H1 (cell line): ENCODE measurements around the gene PPP4R3A. TPM values are rescaled to one million over a fixed set of nuclear protein-coding genes. Genes with fewer than 3 reads are reported as not detected.
A peak's percentile ranks its signal among the peaks of the same experiment; 100 is the strongest.

Experiments
- CTCF ChIA-PET: fragments of 300-600 bp; sonication (Branson Sonifier 250); formaldehyde crosslinking; loops from one replicate; lab custom pipeline; 2021; ENCODE audit not compliant: partially characterized antibody; lab: Charles Lee
- POLR2A ChIA-PET: fragments of 300-600 bp; sonication (Branson Sonifier 250); formaldehyde crosslinking; loops from one replicate; lab custom pipeline; 2021; ENCODE audit warnings: inconsistent platforms; ENCODE audit not compliant: partially characterized antibody; lab: Charles Lee
- DNase-seq, 2 experiments: peaks; one replicate each; pipeline versions ENCODE4 v3.0.0 to v3.0.0-alpha.2; 2010 to 2022; ENCODE audit warnings: low spot score in 2 of 2, low read depth in 1 of 2, mixed read lengths in 1 of 2
- FAIRE-seq: peaks from 2 replicates; lab custom pipeline; 2011; peaks lifted over from hg19 to GRCh38; lab: Jason Lieb, UNC
- H2AFZ ChIP-seq: 2 replicates; pipeline ENCODE4 v1.8.1; 2012; ENCODE audit warnings: low read length, inconsistent platforms
- H2AK5ac ChIP-seq: 2 replicates; pipeline ENCODE4 v1.6.1; 2013; ENCODE audit warnings: low read depth, low read length
- H2BK120ac ChIP-seq: replicated peaks from 2 replicates; pipeline ENCODE3; 2013; ENCODE audit warnings: low read depth, low read length, inconsistent platforms
- H2BK12ac ChIP-seq: 2 replicates; pipeline ENCODE4 v1.6.1; 2013; ENCODE audit warnings: low read depth, low read length
- H2BK15ac ChIP-seq: 2 replicates; pipeline ENCODE4 v1.6.1; 2013; ENCODE audit warnings: low read length
- H2BK20ac ChIP-seq: 2 replicates; pipeline ENCODE4 v1.6.1; 2013; ENCODE audit warnings: low read length
- H2BK5ac ChIP-seq: 2 replicates; pipeline ENCODE4 v1.6.1; 2013; ENCODE audit warnings: low read depth, low read length
- H3K14ac ChIP-seq: 2 replicates; pipeline ENCODE4 v1.6.1; 2013; ENCODE audit warnings: inconsistent platforms; ENCODE audit not compliant: insufficient read length
- H3K18ac ChIP-seq: 2 replicates; pipeline ENCODE4 v1.6.1; 2013; ENCODE audit warnings: low read length; ENCODE audit errors: extremely low read depth
- H3K23ac ChIP-seq: 2 replicates; pipeline ENCODE4 v1.6.1; 2013; ENCODE audit warnings: inconsistent platforms; ENCODE audit not compliant: insufficient read length
- H3K23me2 ChIP-seq: 2 replicates; pipeline ENCODE4 v1.6.1; 2013; ENCODE audit warnings: low read depth, low read length
- H3K27ac ChIP-seq: 2 replicates; pipeline ENCODE4 v1.6.1; 2011; ENCODE audit warnings: low read depth, low read length, inconsistent platforms
- H3K27me3 ChIP-seq, 4 experiments: replicated peaks in 1 of 4; 1 replicate in 1 of 4; 2 replicates in 3 of 4; pipeline versions ENCODE4 v1.6.1 to v1.8.1; 2011 to 2013; ENCODE audit warnings: low read length in 3 of 4, mild to moderate bottlenecking in 3 of 4, inconsistent platforms in 2 of 4, mixed read lengths in 2 of 4, moderate library complexity in 1 of 4; ENCODE audit not compliant: control insufficient read depth in 3 of 4, insufficient read depth in 3 of 4; ENCODE audit errors: extremely low read depth in 1 of 4
- H3K36me3 ChIP-seq, 4 experiments: 2 replicates each; pipeline versions ENCODE4 v1.6.1 to v1.8.1; 2011 to 2013; ENCODE audit warnings: mild to moderate bottlenecking in 4 of 4, low read length in 3 of 4, moderate library complexity in 2 of 4, control low read depth in 1 of 4, inconsistent platforms in 1 of 4; ENCODE audit not compliant: insufficient read depth in 4 of 4, control insufficient read depth in 2 of 4
- H3K4ac ChIP-seq: replicated peaks from 2 replicates; pipeline ENCODE3; 2013; ENCODE audit warnings: low read length, low read depth, mixed read lengths, inconsistent platforms; ENCODE audit not compliant: insufficient read length
- H3K4me1 ChIP-seq, 4 experiments: replicated peaks in 1 of 4; 1 replicate in 1 of 4; 2 replicates in 3 of 4; pipeline versions ENCODE4 v1.6.1 to v1.8.1; 2011 to 2013; ENCODE audit warnings: low read length in 3 of 4, inconsistent platforms in 2 of 4, mixed read lengths in 1 of 4; ENCODE audit not compliant: insufficient read depth in 4 of 4, control insufficient read depth in 3 of 4
- H3K4me2 ChIP-seq, 2 experiments: 2 replicates each; pipeline versions ENCODE4 v1.6.1 to v1.8.1; 2011 to 2013; ENCODE audit warnings: low read depth in 2 of 2, low read length in 2 of 2, control low read depth in 1 of 2, inconsistent platforms in 1 of 2, mild to moderate bottlenecking in 1 of 2; ENCODE audit not compliant: insufficient read depth in 1 of 2
- H3K4me3 ChIP-seq, 4 experiments: fragments of 200-600, 300-600 bp in 1 of 4; sonication (generic), shearing (Covaris generic), sonication (Bioruptor Twin) in 1 of 4; 2 replicates each; pipeline versions ENCODE4 v1.5.1 to v1.8.1; 2011 to 2016; ENCODE audit warnings: low read length in 4 of 4, low read depth in 3 of 4, control low read depth in 2 of 4, inconsistent platforms in 2 of 4, mild to moderate bottlenecking in 2 of 4, mixed read lengths in 1 of 4, moderate library complexity in 1 of 4; ENCODE audit not compliant: insufficient read depth in 2 of 4; ENCODE audit errors: extremely low read depth in 1 of 4
- H3K56ac ChIP-seq: replicated peaks from 2 replicates; pipeline ENCODE3; 2013; ENCODE audit warnings: low read depth, mild to moderate bottlenecking, mixed read lengths, low read length, inconsistent platforms; ENCODE audit not compliant: insufficient read length
- H3K79me1 ChIP-seq: 2 replicates; pipeline ENCODE4 v1.6.1; 2013; ENCODE audit warnings: low read depth, low read length, control low read depth
- H3K79me2 ChIP-seq, 2 experiments: 2 replicates each; pipeline versions ENCODE4 v1.6.1 to v1.8.1; 2012 to 2013; ENCODE audit warnings: low read length in 2 of 2, mild to moderate bottlenecking in 2 of 2, inconsistent platforms in 1 of 2; ENCODE audit not compliant: insufficient read depth in 2 of 2, control insufficient read depth in 1 of 2
- H3K9ac ChIP-seq, 4 experiments: replicated peaks in 1 of 4; 1 replicate in 1 of 4; 2 replicates in 3 of 4; pipeline versions ENCODE4 v1.6.1 to v1.8.1; 2011 to 2013; ENCODE audit warnings: low read depth in 3 of 4, low read length in 3 of 4, control low read depth in 2 of 4, mild to moderate bottlenecking in 2 of 4, moderate library complexity in 2 of 4, inconsistent platforms in 1 of 4; ENCODE audit errors: extremely low read depth in 1 of 4
- H3K9me3 ChIP-seq, 2 experiments: 2 replicates each; pipeline versions ENCODE4 v1.6.1 to v1.8.1; 2012 to 2013; ENCODE audit warnings: mild to moderate bottlenecking in 2 of 2, moderate library complexity in 2 of 2, control low read depth in 1 of 2, inconsistent platforms in 1 of 2, low read depth in 1 of 2, low read length in 1 of 2, mixed read lengths in 1 of 2; ENCODE audit not compliant: insufficient read depth in 2 of 2
- H4K20me1 ChIP-seq, 2 experiments: replicated peaks in 1 of 2; 2 replicates each; pipeline versions ENCODE3 to v1.8.1; 2011 to 2013; ENCODE audit warnings: inconsistent platforms in 2 of 2, low read length in 2 of 2, mild to moderate bottlenecking in 1 of 2; ENCODE audit not compliant: insufficient read depth in 2 of 2, control insufficient read depth in 1 of 2
- H4K5ac ChIP-seq: 2 replicates; pipeline ENCODE4 v1.6.1; 2013; ENCODE audit warnings: low read length, low read depth, mixed read lengths, inconsistent platforms; ENCODE audit not compliant: insufficient read length
- H4K8ac ChIP-seq: 2 replicates; pipeline ENCODE4 v1.8.0; 2013; ENCODE audit warnings: mild to moderate bottlenecking, moderate library complexity, low read length, inconsistent platforms; ENCODE audit not compliant: insufficient read depth; ENCODE audit errors: extremely low read depth
- H4K91ac ChIP-seq: replicated peaks from 2 replicates; pipeline ENCODE3; 2013; ENCODE audit warnings: low read length, mixed read lengths, inconsistent platforms; ENCODE audit not compliant: insufficient read length
- BACH1 ChIP-seq: IDR thresholded peaks from 2 replicates; pipeline ENCODE4 v1.6.1; 2012; ENCODE audit warnings: low read length, improper control_type of control experiment
- FOSL1 ChIP-seq: IDR thresholded peaks from 2 replicates; pipeline ENCODE4 v1.6.1; 2011; ENCODE audit warnings: mild to moderate bottlenecking, low read depth, low read length, moderate library complexity; ENCODE audit not compliant: insufficient read depth
- WGBS, 2 experiments: shearing (Covaris generic) in 1 of 2; methylation state at CpG; one replicate each; pipeline versions ENCODE4 v1.1.6 to v1.1.7; 2013 to 2015; ENCODE audit warnings: low lambda C conversion rate in 2 of 2, mixed read lengths in 2 of 2, inconsistent platforms in 1 of 2, low coverage in 1 of 2, missing lambda C conversion rate in 1 of 2; ENCODE audit not compliant: insufficient replicate concordance in 2 of 2, insufficient coverage in 1 of 2, insufficient read length in 1 of 2; ENCODE audit errors: extremely low coverage in 1 of 2, missing lambda C conversion rate in 1 of 2; 5-methylcytosine and 5-hydroxymethylcytosine counted together
- polyA plus RNA-seq, 7 experiments: library from polyadenylated mRNA; depleted of rRNA in 3 of 7; stranded (reverse) in 5 of 7; unstranded in 2 of 7; fragments of >200 nt in 5 of 7; fragments of 200-250 nt in 2 of 7; gene quantifications; 1 replicate in 5 of 7; 2 replicates in 1 of 7; 4 replicates in 1 of 7; pipeline versions ENCODE4 v1.2.1 to v1.2.3, GENCODE V29; 2011 to 2013; ENCODE audit warnings: missing spikeins in 2 of 7, mixed read lengths in 2 of 7
- total RNA-seq: library from RNA; stranded (reverse); fragmentation: NEBNext Ultra II Directional; extraction: Animal tissue kit (Norgen Biotek cat#: 25700); gene quantifications from 2 replicates; pipeline ENCODE4 v1.2.1, GENCODE V29; 2021

PPP4R3A gene
- total and polyA plus RNA-seq, 2 of the 8 experiments (the other 6 are each of a cell fraction or from before 2014, with no cell fraction given): 31.7 to 122 TPM

GRCh38 chr14:91420686-91421085 lies 89.4 kb downstream of the PPP4R3A start:
- H4K20me1 ChIP-seq: peaks cover 0 to 4% of the 10 kb centered on the region in 2 experiments
- H3K14ac ChIP-seq: no peak overlapping the region
- H2BK12ac ChIP-seq: no peak overlapping the region
- H3K79me2 ChIP-seq: peaks cover 0 to 14% of the 10 kb centered on the region in 2 experiments; a peak in 3 of 4 replicates
- H3K79me1 ChIP-seq: peaks cover 3% of the 10 kb centered on the region; the same call in 1 of the 2 replicates
- H3K23ac ChIP-seq: no peak overlapping the region
- H3K4me2 ChIP-seq: no peak overlapping the region
- no peak overlapping the region for H3K4me3 ChIP-seq
- H3K9ac ChIP-seq: no peak overlapping the region
- ChIA-PET POLR2A (interaction anchor here (1.4 to 1.5 kb wide), 2 partner anchors 23 to 92 kb away, joined by 3 read pairs; no protein-coding TSS in a partner anchor), CTCF (interaction anchor here (0.7 to 10.0 kb wide), 16 partner anchors 22 to 484 kb away, joined by 3 to 135 read pairs (median 5); no protein-coding TSS in a partner anchor)
- H3K18ac ChIP-seq: no peak overlapping the region
- no peak overlapping the region for H3K27ac ChIP-seq
- H3K23me2 ChIP-seq: peaks cover 17% of the 10 kb centered on the region
- H2BK20ac ChIP-seq: no peak overlapping the region
- DNase-seq (peak in 1 of 2 experiments; percentile 20), FAIRE-seq (no peak)
- peaks cover 0 to 6% (median 3%) of the 10 kb centered on the region in 4 experiments; a peak in 2 of 7 replicates for H3K27me3 ChIP-seq
- H3K9me3 ChIP-seq: peaks cover 0 to 4% of the 10 kb centered on the region in 2 experiments; a peak in 1 of 4 replicates
- WGBS, 2 experiments: 82% methylated on average over 2 of the region's 2 CpGs; no CpG with 5 or more reads in 1 of the 2 experiments
- H2AK5ac ChIP-seq: no peak overlapping the region
- no peak overlapping the region for H4K8ac ChIP-seq
- H4K91ac ChIP-seq: no peak overlapping the region
- H2BK120ac ChIP-seq: no peak overlapping the region
- H2BK15ac ChIP-seq: no peak overlapping the region
- no peaks in the 10 kb centered on the region for H3K36me3 ChIP-seq
- no peak overlapping the region for H3K4ac ChIP-seq
- H3K4me1 ChIP-seq: peaks cover 4 to 16% (median 6%) of the 10 kb centered on the region in 4 experiments; a peak in 6 of 7 replicates
- H2AFZ ChIP-seq: no peak overlapping the region
- no peak overlapping the region for H3K56ac ChIP-seq
- H4K5ac ChIP-seq: no peak overlapping the region
- H2BK5ac ChIP-seq: no peak overlapping the region
- no peak for TF ChIP-seq BACH1
- TF ChIP-seq FOSL1: no peak
